Liver (tissue), 3 donors: ENCODE results near the gene PTPN2.

Experiments
- CTCF ChIP-seq: fragments of 150-350 bp; IDR thresholded peaks from 2 replicates; pipeline ENCODE4 v1.5.1; 2017; ENCODE audit warnings: improper control_type of control experiment, low read depth, low read length; ENCODE audit not compliant: missing input control
- GABPA ChIP-seq, 2 donors: IDR thresholded peaks in 1 of 2; conservative IDR thresholded peaks in 1 of 2; 2 replicates each; pipeline ENCODE4 v1.6.1; 2016; ENCODE audit warnings: antibody characterized with exemption in 2 of 2, mild to moderate bottlenecking in 1 of 2, moderate library complexity in 1 of 2
- TAF1 ChIP-seq: conservative IDR thresholded peaks from 2 replicates; pipeline ENCODE4 v1.6.1; 2016; ENCODE audit warnings: antibody characterized with exemption, mild to moderate bottlenecking
- donor health status: healthy.
- donor health status: healthy.

DNA sequence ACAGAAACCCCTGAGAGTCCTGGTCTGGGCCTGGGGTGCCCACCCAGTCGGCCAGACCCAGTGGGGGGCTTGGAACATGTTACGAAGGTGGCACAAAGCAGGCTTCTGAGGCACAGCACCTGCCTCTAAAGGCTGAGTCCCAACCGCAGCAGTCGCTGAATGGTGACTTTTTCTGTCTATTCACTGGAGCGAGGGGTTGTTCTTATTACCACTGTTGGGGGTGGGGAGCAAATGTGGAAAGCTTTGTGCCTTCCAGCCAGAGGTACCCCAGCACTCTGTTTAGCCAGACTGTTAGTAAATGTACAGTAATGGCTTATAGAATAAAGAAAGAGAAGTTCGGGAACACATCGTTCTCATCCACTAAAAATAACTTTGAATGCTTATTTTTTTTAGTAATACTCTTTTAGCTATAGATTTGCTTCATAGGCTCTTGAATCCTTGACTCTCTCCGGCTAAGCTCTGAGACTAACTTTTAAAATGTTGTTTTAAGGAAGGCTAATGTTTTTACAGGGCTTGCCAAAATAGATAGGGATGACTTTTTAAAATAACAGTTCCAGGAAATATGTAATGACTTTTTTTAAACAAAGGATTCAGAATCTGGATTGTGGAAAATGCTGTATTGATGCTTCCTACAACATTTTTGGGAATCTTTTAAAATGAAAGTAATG lies 23.4 kb upstream of the PTPN2 start:
- TF ChIP-seq TAF1 (no peak), CTCF (no peak), GABPA (IDR thresholded peaks at IDR 0.05 in 1 of 2, conservative IDR thresholded peaks at IDR 0.05 in 1 of 2) (no peak)
